HEK293 (cell line): ENCODE data around the gene PAAF1.

Experiments
- CTCF ChIA-PET: fragments of 350-600 bp; formaldehyde crosslinking; extraction: SDS; loops from one replicate; lab custom pipeline; 2021; ENCODE audit warnings: antibody characterized with exemption; lab: Yijun Ruan, JAX
- POLR2A ChIA-PET: fragments of 300-600 bp; formaldehyde crosslinking; extraction: SDS; loops from one replicate; lab custom pipeline; 2020; ENCODE audit warnings: antibody characterized with exemption, inconsistent platforms; lab: Yijun Ruan, JAX
- H3K27ac ChIP-seq: fragments of 200-500 bp; sonication (Bioruptor generic); 2 replicates; pipeline ENCODE4 v1.5.1; 2014; ENCODE audit warnings: low read depth, low read length, control low read depth, inconsistent platforms; ENCODE audit errors: extremely low read depth
- H3K36me3 ChIP-seq, 2 experiments: fragments of 200-500 bp in 1 of 2; sonication (Bioruptor generic) in 1 of 2; 1 replicate in 1 of 2; 2 replicates in 1 of 2; pipeline ENCODE4 v1.5.1; 2014 to 2017; ENCODE audit warnings: inconsistent platforms in 2 of 2, low read length in 2 of 2; ENCODE audit not compliant: control insufficient read depth in 2 of 2, insufficient read depth in 1 of 2
- H3K4me1 ChIP-seq: fragments of 200-500 bp; sonication (Bioruptor generic); 2 replicates; pipeline ENCODE4 v1.5.1; 2014; ENCODE audit warnings: mild to moderate bottlenecking, low read length, inconsistent platforms; ENCODE audit not compliant: control insufficient read depth, insufficient read depth
- H3K4me3 ChIP-seq: 2 replicates; pipeline ENCODE4 v1.5.1; 2011; ENCODE audit warnings: low read depth, mild to moderate bottlenecking, control low read depth, low read length, moderate library complexity
- H3K9me3 ChIP-seq: fragments of 200-500 bp; sonication (Bioruptor generic); 2 replicates; pipeline ENCODE4 v1.5.1; 2014; ENCODE audit warnings: low read depth, low read length, inconsistent platforms; ENCODE audit not compliant: control insufficient read depth, insufficient read depth
- GLIS1 ChIP-seq: fragments of 450-650 bp; formaldehyde crosslinking; IDR thresholded peaks from 2 replicates; pipeline ENCODE4 v1.5.1; 2016; ENCODE audit warnings: missing biosample characterization, missing genetic modification characterization
- IKZF3 ChIP-seq: fragments of 450-650 bp; IDR thresholded peaks from 2 replicates; pipeline ENCODE4 v1.5.0; 2018; ENCODE audit warnings: missing biosample characterization, mild to moderate bottlenecking, missing genetic modification characterization, moderate library complexity
- KLF7 ChIP-seq: fragments of 450-650 bp; formaldehyde crosslinking; IDR thresholded peaks from 2 replicates; pipeline ENCODE4 v1.5.1; 2016; ENCODE audit warnings: missing biosample characterization, missing genetic modification characterization, borderline replicate concordance
- WT1 ChIP-seq: fragments of 450-650 bp; formaldehyde crosslinking; IDR thresholded peaks from 2 replicates; pipeline ENCODE4 v1.5.1; 2016; ENCODE audit warnings: missing biosample characterization, missing genetic modification characterization
- ZBTB8A ChIP-seq: fragments of 450-650 bp; formaldehyde crosslinking; IDR thresholded peaks from 2 replicates; pipeline ENCODE4 v1.5.1; 2016; ENCODE audit warnings: missing biosample characterization, missing genetic modification characterization
- ZNF10 ChIP-seq: fragments of 450-650 bp; formaldehyde crosslinking; IDR thresholded peaks from 2 replicates; pipeline ENCODE4 v1.5.1; 2017; ENCODE audit warnings: missing biosample characterization, missing genetic modification characterization
- ZNF132 ChIP-seq: fragments of 450-650 bp; formaldehyde crosslinking; IDR thresholded peaks from 2 replicates; pipeline ENCODE4 v1.5.1; 2017; ENCODE audit warnings: missing biosample characterization, missing genetic modification characterization, borderline replicate concordance
- ZNF133 ChIP-seq: fragments of 450-650 bp; formaldehyde crosslinking; IDR thresholded peaks from 2 replicates; pipeline ENCODE4 v1.5.1; 2016; ENCODE audit warnings: missing biosample characterization, missing genetic modification characterization
- ZNF140 ChIP-seq: fragments of 450-650 bp; formaldehyde crosslinking; IDR thresholded peaks from 2 replicates; pipeline ENCODE4 v1.5.1; 2016; ENCODE audit warnings: missing biosample characterization, missing genetic modification characterization
- ZNF16 ChIP-seq: fragments of 450-650 bp; formaldehyde crosslinking; IDR thresholded peaks from 2 replicates; pipeline ENCODE4 v1.5.1; 2016; ENCODE audit warnings: low read depth, missing biosample characterization, missing genetic modification characterization
- ZNF335 ChIP-seq: fragments of 450-650 bp; formaldehyde crosslinking; conservative IDR thresholded peaks from 2 replicates; pipeline ENCODE4 v1.5.1; 2016; ENCODE audit warnings: missing biosample characterization, missing genetic modification characterization
- ZNF350 ChIP-seq: fragments of 450-650 bp; formaldehyde crosslinking; IDR thresholded peaks from 2 replicates; pipeline ENCODE4 v1.5.0; 2017; ENCODE audit warnings: missing biosample characterization, mild to moderate bottlenecking, missing genetic modification characterization
- ZNF354C ChIP-seq: fragments of 450-650 bp; formaldehyde crosslinking; IDR thresholded peaks from 2 replicates; pipeline ENCODE4 v1.5.1; 2016; ENCODE audit warnings: missing biosample characterization, missing genetic modification characterization, low read depth, borderline replicate concordance
- ZNF37A ChIP-seq: fragments of 450-650 bp; IDR thresholded peaks from 2 replicates; pipeline ENCODE4 v1.5.1; 2018; ENCODE audit warnings: missing biosample characterization, missing genetic modification characterization
- ZNF416 ChIP-seq: fragments of 450-650 bp; formaldehyde crosslinking; IDR thresholded peaks from 2 replicates; pipeline ENCODE4 v1.5.1; 2016; ENCODE audit warnings: missing biosample characterization, missing genetic modification characterization
- ZNF426 ChIP-seq: fragments of 450-650 bp; formaldehyde crosslinking; IDR thresholded peaks from 2 replicates; pipeline ENCODE4 v1.5.1; 2017; ENCODE audit warnings: missing biosample characterization, missing genetic modification characterization, mild to moderate bottlenecking, inconsistent platforms, moderate library complexity
- ZNF629 ChIP-seq: fragments of 450-650 bp; formaldehyde crosslinking; IDR thresholded peaks from 2 replicates; pipeline ENCODE4 v1.5.1; 2017; ENCODE audit warnings: missing biosample characterization, missing genetic modification characterization
- ZNF664 ChIP-seq: fragments of 450-650 bp; formaldehyde crosslinking; IDR thresholded peaks from 2 replicates; pipeline ENCODE4 v1.5.1; 2016; ENCODE audit warnings: missing biosample characterization, missing genetic modification characterization
- ZNF837 ChIP-seq: fragments of 450-650 bp; formaldehyde crosslinking; IDR thresholded peaks from 2 replicates; pipeline ENCODE4 v1.5.1; 2016; ENCODE audit warnings: missing biosample characterization, missing genetic modification characterization
- TF ChIP-seq, protein P1 (sequence below): fragments of 450-650 bp; formaldehyde crosslinking; IDR thresholded peaks from 2 replicates; pipeline ENCODE4 v1.5.1; 2016; ENCODE audit warnings: missing biosample characterization, missing genetic modification characterization
- TF ChIP-seq, protein P2 (sequence below): fragments of 450-650 bp; formaldehyde crosslinking; IDR thresholded peaks from 2 replicates; pipeline ENCODE4 v1.5.1; 2016; ENCODE audit warnings: missing biosample characterization, missing genetic modification characterization, low read depth
- TF ChIP-seq, protein P3 (sequence below): fragments of 450-650 bp; formaldehyde crosslinking; IDR thresholded peaks from 2 replicates; pipeline ENCODE4 v1.5.1; 2016; ENCODE audit warnings: missing biosample characterization, missing genetic modification characterization

PAAF1 gene

DNA sequence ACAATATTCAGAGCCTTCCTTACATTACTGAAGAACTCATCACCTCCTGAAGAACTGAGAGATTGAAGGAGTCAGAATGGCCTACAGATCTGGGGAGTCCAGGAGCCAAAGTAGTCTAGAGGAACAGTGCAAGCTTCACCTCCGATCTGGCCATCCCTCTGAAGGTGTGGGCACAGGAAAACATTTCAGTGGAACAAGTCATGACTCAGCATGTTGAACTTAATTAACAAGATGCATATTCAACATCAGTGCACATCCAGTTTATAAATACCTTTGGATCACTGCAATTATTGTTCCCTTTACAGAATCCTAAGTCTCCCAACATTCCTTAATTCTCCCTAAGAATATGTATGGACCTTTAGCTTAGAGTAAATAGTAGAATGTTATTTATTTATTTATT, 25.5 kb downstream of the PAAF1 start (continued):
- TF ChIP-seq, protein P1, sequence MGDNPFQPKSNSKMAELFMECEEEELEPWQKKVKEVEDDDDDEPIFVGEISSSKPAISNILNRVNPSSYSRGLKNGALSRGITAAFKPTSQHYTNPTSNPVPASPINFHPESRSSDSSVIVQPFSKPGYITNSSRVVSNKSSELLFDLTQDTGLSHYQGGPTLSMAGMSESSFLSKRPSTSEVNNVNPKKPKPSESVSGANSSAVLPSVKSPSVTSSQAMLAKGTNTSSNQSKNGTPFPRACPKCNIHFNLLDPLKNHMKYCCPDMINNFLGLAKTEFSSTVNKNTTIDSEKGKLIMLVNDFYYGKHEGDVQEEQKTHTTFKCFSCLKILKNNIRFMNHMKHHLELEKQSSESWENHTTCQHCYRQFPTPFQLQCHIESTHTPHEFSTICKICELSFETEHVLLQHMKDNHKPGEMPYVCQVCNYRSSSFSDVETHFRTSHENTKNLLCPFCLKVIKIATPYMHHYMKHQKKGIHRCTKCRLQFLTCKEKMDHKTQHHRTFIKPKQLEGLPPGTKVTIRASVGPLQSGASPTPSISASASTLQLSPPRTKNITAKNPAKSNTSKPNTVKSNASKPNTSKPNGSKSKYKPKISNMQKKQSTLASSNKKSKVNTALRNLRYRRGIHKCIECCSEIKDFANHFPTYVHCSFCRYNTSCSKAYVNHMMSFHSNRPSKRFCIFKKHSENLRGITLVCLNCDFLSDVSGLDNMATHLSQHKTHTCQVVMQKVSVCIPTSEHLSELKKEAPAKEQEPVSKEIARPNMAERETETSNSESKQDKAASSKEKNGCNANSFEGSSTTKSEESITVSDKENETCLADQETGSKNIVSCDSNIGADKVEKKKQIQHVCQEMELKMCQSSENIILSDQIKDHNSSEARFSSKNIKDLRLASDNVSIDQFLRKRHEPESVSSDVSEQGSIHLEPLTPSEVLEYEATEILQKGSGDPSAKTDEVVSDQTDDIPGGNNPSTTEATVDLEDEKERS (tag by site-specific recombination): no peak
- no peak for TF ChIP-seq ZNF837 (tag by site-specific recombination)
- TF ChIP-seq, protein P2, sequence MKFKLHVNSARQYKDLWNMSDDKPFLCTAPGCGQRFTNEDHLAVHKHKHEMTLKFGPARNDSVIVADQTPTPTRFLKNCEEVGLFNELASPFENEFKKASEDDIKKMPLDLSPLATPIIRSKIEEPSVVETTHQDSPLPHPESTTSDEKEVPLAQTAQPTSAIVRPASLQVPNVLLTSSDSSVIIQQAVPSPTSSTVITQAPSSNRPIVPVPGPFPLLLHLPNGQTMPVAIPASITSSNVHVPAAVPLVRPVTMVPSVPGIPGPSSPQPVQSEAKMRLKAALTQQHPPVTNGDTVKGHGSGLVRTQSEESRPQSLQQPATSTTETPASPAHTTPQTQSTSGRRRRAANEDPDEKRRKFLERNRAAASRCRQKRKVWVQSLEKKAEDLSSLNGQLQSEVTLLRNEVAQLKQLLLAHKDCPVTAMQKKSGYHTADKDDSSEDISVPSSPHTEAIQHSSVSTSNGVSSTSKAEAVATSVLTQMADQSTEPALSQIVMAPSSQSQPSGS (tag by site-specific recombination): no peak
- TF ChIP-seq, all 188 proteins: peak for 0

DNA sequence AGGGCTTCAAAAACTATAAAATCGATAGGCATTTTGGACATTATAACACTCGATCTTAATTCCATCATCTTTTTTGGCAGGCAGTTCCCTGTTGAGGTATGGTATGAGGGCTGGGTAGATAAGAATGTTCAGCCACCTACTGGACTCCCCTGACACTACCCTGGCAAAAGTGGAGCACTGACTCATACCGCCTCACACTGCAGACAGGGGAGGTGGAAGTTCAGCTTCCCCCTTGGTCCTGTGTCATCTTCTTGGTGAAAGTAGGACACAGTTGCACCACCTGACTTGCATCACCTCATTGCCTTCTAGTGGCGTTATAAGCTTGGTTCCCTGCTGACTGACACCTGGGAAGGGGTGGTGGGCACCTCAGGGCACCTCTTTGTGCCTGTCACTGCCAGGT, 30.4 kb downstream of the PAAF1 start:
- POLR2A ChIA-PET: no interaction called here
- Histone ChIP-seq H3K36me3 (peaks cover 0 to 44% of the 10 kb centered on the region in 2 experiments; a peak in 2 of 3 replicates), H3K27ac (no peak overlapping the region), H3K9me3 (no peaks in the 10 kb centered on the region), H3K4me3 (no peak overlapping the region), H3K4me1 (no peaks in the 10 kb centered on the region)
- TF ChIP-seq, protein P2 (tag by site-specific recombination): no peak
- TF ChIP-seq ZNF335 (tag by site-specific recombination) (no peak), ZNF354C (tag by site-specific recombination) (no peak), ZNF132 (tag by site-specific recombination) (no peak), KLF7 (tag by site-specific recombination) (no peak), ZNF416 (tag by site-specific recombination) (no peak), ZNF629 (tag by site-specific recombination) (no peak), WT1 (tag by site-specific recombination) (no peak)
- TF ChIP-seq, protein P3, sequence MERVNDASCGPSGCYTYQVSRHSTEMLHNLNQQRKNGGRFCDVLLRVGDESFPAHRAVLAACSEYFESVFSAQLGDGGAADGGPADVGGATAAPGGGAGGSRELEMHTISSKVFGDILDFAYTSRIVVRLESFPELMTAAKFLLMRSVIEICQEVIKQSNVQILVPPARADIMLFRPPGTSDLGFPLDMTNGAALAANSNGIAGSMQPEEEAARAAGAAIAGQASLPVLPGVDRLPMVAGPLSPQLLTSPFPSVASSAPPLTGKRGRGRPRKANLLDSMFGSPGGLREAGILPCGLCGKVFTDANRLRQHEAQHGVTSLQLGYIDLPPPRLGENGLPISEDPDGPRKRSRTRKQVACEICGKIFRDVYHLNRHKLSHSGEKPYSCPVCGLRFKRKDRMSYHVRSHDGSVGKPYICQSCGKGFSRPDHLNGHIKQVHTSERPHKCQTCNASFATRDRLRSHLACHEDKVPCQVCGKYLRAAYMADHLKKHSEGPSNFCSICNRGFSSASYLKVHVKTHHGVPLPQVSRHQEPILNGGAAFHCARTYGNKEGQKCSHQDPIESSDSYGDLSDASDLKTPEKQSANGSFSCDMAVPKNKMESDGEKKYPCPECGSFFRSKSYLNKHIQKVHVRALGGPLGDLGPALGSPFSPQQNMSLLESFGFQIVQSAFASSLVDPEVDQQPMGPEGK: no peak
- CTCF ChIA-PET: no interaction called here

DNA sequence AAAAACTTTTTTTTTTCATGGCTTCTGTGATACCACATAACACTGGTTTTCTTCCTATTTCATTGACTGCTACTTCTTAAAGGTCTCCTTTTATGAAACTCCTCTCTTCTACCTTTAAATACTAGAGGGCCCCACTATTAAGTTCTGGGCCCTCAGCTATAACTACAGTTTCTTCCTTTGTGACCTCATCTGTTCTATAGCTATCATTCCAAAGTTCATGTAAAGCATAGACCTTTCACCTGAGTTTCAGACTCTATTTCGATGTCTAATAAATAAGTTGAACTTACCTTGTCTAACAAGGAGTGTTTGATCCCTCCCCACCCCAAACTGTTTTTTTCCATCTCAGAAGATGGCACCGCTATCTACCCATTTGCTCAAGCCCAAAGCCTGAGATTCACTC, 35.2 kb downstream of the PAAF1 start:
- no peaks in the 10 kb centered on the region for H3K9me3 ChIP-seq
- ChIA-PET CTCF (interaction anchor here (0.5 to 0.7 kb wide), 2 partner anchors 8 to 1100 kb away, joined by 3 to 4 read pairs; no protein-coding TSS in a partner anchor), POLR2A (interaction anchor here (0.7 kb wide), 1 partner anchor 34 kb away, joined by 3 read pairs; no protein-coding TSS in a partner anchor)
- H3K4me3 ChIP-seq: no peak overlapping the region
- no peaks in the 10 kb centered on the region for H3K4me1 ChIP-seq
- no peak for TF ChIP-seq ZNF10 (tag by site-specific recombination)
- no peak for TF ChIP-seq ZNF37A (tag by site-specific recombination)
- TF ChIP-seq, protein P2 (tag by site-specific recombination): no peak
- TF ChIP-seq ZBTB8A: no peak
- TF ChIP-seq ZNF426 (tag by site-specific recombination): no peak
- TF ChIP-seq ZNF664 (tag by site-specific recombination): no peak
- no peak for TF ChIP-seq GLIS1 (tag by site-specific recombination)
- TF ChIP-seq ZNF133 (tag by site-specific recombination): no peak
- no peak for TF ChIP-seq IKZF3 (tag by site-specific recombination)
- TF ChIP-seq ZNF140 (tag by site-specific recombination): no peak
- no peak for TF ChIP-seq ZNF350 (tag by site-specific recombination)
- no peak for TF ChIP-seq ZNF16
- H3K36me3 ChIP-seq: peaks cover 11 to 69% of the 10 kb centered on the region in 2 experiments; a peak in 2 of 3 replicates
- H3K27ac ChIP-seq: no peak overlapping the region
